ENCODE data around the gene CHD6. TPM values are rescaled to one million over a fixed set of nuclear protein-coding genes. Genes with fewer than 3 reads are reported as not detected.

Gene CHD6
- polyA plus RNA-seq, 1 donor (not counting 4 experiments of a cell fraction or from before 2014, with no cell fraction given): 6.8 TPM

- no peak for TF ChIP-seq EZH2 (IDR thresholded peaks at IDR 0.05; ENCODE audit: low read length)
- TF ChIP-seq, protein P1, sequence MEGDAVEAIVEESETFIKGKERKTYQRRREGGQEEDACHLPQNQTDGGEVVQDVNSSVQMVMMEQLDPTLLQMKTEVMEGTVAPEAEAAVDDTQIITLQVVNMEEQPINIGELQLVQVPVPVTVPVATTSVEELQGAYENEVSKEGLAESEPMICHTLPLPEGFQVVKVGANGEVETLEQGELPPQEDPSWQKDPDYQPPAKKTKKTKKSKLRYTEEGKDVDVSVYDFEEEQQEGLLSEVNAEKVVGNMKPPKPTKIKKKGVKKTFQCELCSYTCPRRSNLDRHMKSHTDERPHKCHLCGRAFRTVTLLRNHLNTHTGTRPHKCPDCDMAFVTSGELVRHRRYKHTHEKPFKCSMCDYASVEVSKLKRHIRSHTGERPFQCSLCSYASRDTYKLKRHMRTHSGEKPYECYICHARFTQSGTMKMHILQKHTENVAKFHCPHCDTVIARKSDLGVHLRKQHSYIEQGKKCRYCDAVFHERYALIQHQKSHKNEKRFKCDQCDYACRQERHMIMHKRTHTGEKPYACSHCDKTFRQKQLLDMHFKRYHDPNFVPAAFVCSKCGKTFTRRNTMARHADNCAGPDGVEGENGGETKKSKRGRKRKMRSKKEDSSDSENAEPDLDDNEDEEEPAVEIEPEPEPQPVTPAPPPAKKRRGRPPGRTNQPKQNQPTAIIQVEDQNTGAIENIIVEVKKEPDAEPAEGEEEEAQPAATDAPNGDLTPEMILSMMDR (optimal IDR thresholded peaks at IDR 0.05 in 1 of 3, IDR thresholded peaks at IDR 0.05 in 1 of 3, conservative IDR thresholded peaks at IDR 0.05 in 1 of 3; ENCODE audit: extremely low read depth in 1 of 3, insufficient read depth in 2 of 3, low read length in 3 of 3): no peak
- Histone ChIP-seq H3K79me2 (ENCODE audit: control insufficient read depth, insufficient read depth, low read length) (no peaks in the 10 kb centered on the region), H2AFZ (ENCODE audit: control insufficient read depth, low read length) (no peak overlapping the region), H3K36me3 (ENCODE audit: control insufficient read depth in 2 of 2, extremely low read depth in 1 of 2, insufficient read depth in 2 of 2, low read length in 2 of 2) (no peaks in the 10 kb centered on the region), H3K9ac (ENCODE audit: control insufficient read depth, extremely low read depth, insufficient read depth, low read length) (no peak overlapping the region), H3K4me1 (ENCODE audit: control insufficient read depth, extremely low read depth, insufficient read depth, low read length) (peaks cover 8% of the 10 kb centered on the region), H3K9me3 (ENCODE audit: control insufficient read depth, low read depth, low read length) (no peaks in the 10 kb centered on the region), H3K9me1 (ENCODE audit: control insufficient read depth, extremely low read depth, insufficient read depth, low read length) (no peaks in the 10 kb centered on the region), H3K27me3 (ENCODE audit: control insufficient read depth, extremely low read depth, insufficient read depth, low read length) (no peaks in the 10 kb centered on the region), H3K27ac (ENCODE audit: control insufficient read depth, insufficient read depth, low read length) (no peak overlapping the region), H3K4me2 (ENCODE audit: control insufficient read depth, extremely low read depth, insufficient read depth, low read depth, low read length) (no peak overlapping the region), H3K4me3 (ENCODE audit: control insufficient read depth in 2 of 3, extremely low read depth in 1 of 3, insufficient read depth in 2 of 3, low read depth in 1 of 3, low read length in 3 of 3) (no peak overlapping the region), H4K20me1 (ENCODE audit: control insufficient read depth, extremely low read depth, insufficient read depth, low read length) (no peaks in the 10 kb centered on the region)
- FAIRE-seq: no peak
- DNase-seq (ENCODE audit: low read depth, low spot score): no peak
- dilution Hi-C loops (cut with MboI; ENCODE audit: extremely low pct_ligation_motif_present, low sequenced_read_pairs): no loop called here
Observed at GRCh38 chr20:41630846-41631245, 12.7 kb upstream of the CHD6 start.

- Histone ChIP-seq H3K9me3 (ENCODE audit: control insufficient read depth, low read depth, low read length) (no peaks in the 10 kb centered on the region), H3K4me3 (ENCODE audit: control insufficient read depth in 2 of 3, extremely low read depth in 1 of 3, insufficient read depth in 2 of 3, low read depth in 1 of 3, low read length in 3 of 3) (no peak overlapping the region), H4K20me1 (ENCODE audit: control insufficient read depth, extremely low read depth, insufficient read depth, low read length) (no peaks in the 10 kb centered on the region), H3K9ac (ENCODE audit: control insufficient read depth, extremely low read depth, insufficient read depth, low read length) (no peak overlapping the region), H3K9me1 (ENCODE audit: control insufficient read depth, extremely low read depth, insufficient read depth, low read length) (no peaks in the 10 kb centered on the region), H3K27ac (ENCODE audit: control insufficient read depth, insufficient read depth, low read length) (no peak overlapping the region), H3K4me1 (ENCODE audit: control insufficient read depth, extremely low read depth, insufficient read depth, low read length) (peaks cover 3% of the 10 kb centered on the region), H3K4me2 (ENCODE audit: control insufficient read depth, extremely low read depth, insufficient read depth, low read depth, low read length) (no peak overlapping the region), H3K36me3 (ENCODE audit: control insufficient read depth in 2 of 2, extremely low read depth in 1 of 2, insufficient read depth in 2 of 2, low read length in 2 of 2) (no peaks in the 10 kb centered on the region), H3K79me2 (ENCODE audit: control insufficient read depth, insufficient read depth, low read length) (no peaks in the 10 kb centered on the region), H2AFZ (ENCODE audit: control insufficient read depth, low read length) (no peak overlapping the region), H3K27me3 (ENCODE audit: control insufficient read depth, extremely low read depth, insufficient read depth, low read length) (no peaks in the 10 kb centered on the region)
- no peak for TF ChIP-seq EZH2 (IDR thresholded peaks at IDR 0.05; ENCODE audit: low read length)
- TF ChIP-seq, protein P1 (optimal IDR thresholded peaks at IDR 0.05 in 1 of 3, IDR thresholded peaks at IDR 0.05 in 1 of 3, conservative IDR thresholded peaks at IDR 0.05 in 1 of 3; ENCODE audit: extremely low read depth in 1 of 3, insufficient read depth in 2 of 3, low read length in 3 of 3): no peak
- FAIRE-seq (no peak), DNase-seq (ENCODE audit: low read depth, low spot score) (no peak)
- dilution Hi-C loops (cut with MboI; ENCODE audit: extremely low pct_ligation_motif_present, low sequenced_read_pairs): no loop called here
Observed at GRCh38 chr20:41627611-41628244, 9.6 kb upstream of the CHD6 start.

Measured in keratinocyte (primary cell).